SU-DHL-6 (cell line): ENCODE results near the gene HMCN2.

Experiments
- EZH2phosphoT487 ChIP-seq: fragments of 200-600 bp; sonication (generic), shearing (Covaris generic); conservative IDR thresholded peaks from 2 replicates; pipeline ENCODE4 v1.6.1; 2018; ENCODE audit warnings: mild to moderate bottlenecking, antibody characterized with exemption, low read length, moderate library complexity, mixed read lengths
- TF ChIP-seq, protein P1 (sequence below): fragments of 200-600 bp; sonication (generic); IDR thresholded peaks from one replicate; pipeline ENCODE4 v1.5.1; 2017; ENCODE audit warnings: antibody characterized with exemption, mild to moderate bottlenecking, low read length, moderate library complexity; ENCODE audit not compliant: insufficient read depth, poor library complexity, severe bottlenecking

DNA sequence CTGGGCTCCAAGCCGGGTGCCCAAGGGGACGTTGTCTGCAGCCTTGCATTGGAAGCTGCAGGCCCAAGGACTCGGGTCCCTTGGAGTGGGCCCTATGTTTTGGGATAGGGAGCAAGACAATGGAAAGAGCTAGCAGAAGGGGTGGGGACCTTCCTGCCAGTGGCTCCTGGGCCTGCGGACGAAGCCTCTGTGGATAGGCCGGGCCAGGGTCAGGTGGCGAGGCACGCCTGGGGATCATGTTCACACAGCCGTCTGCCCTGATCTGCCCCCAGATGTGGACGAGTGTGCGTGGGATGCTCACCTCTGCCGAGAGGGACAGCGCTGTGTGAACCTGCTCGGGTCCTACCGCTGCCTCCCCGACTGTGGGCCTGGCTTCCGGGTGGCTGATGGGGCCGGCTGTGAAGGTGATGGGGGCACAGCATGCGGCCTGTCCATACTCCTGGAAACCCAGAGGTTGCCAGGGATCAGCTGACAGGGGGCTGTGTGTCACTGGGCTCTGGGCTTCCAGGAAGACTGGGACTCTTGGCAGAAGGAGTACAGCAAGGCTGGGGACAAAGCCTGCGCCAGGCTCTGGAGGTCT lies 162.6 kb downstream of the HMCN2 start:
- no peak for TF ChIP-seq EZH2phosphoT487
- TF ChIP-seq, protein P1, sequence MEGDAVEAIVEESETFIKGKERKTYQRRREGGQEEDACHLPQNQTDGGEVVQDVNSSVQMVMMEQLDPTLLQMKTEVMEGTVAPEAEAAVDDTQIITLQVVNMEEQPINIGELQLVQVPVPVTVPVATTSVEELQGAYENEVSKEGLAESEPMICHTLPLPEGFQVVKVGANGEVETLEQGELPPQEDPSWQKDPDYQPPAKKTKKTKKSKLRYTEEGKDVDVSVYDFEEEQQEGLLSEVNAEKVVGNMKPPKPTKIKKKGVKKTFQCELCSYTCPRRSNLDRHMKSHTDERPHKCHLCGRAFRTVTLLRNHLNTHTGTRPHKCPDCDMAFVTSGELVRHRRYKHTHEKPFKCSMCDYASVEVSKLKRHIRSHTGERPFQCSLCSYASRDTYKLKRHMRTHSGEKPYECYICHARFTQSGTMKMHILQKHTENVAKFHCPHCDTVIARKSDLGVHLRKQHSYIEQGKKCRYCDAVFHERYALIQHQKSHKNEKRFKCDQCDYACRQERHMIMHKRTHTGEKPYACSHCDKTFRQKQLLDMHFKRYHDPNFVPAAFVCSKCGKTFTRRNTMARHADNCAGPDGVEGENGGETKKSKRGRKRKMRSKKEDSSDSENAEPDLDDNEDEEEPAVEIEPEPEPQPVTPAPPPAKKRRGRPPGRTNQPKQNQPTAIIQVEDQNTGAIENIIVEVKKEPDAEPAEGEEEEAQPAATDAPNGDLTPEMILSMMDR, result no peak
